PC-9 (cell line): Measurements from ENCODE around the gene CEP170B.
"Not testable (repeated sequence)": the region's sequence is repeated elsewhere in the genome, so short reads cannot be mapped to it uniquely, and the experiment has no call there.

ENCODE experiments used
- CTCF ChIP-seq: fragments of 200-600 bp; sonication (generic); conservative IDR thresholded peaks from 2 replicates; pipeline ENCODE4 v1.6.1; 2017; ENCODE audit warnings: mixed run types, antibody characterized with exemption, mild to moderate bottlenecking, moderate library complexity
- EZH2 ChIP-seq: fragments of 200-600 bp; sonication (generic); IDR thresholded peaks from 2 replicates; pipeline ENCODE4 v1.8.0; 2017; ENCODE audit warnings: antibody characterized with exemption, low read depth

GRCh38 chr14:104836171-104836935, 28.7 kb upstream of the CEP170B start:
- TF ChIP-seq CTCF, EZH2: not testable (repeated sequence)
